ENCODE data around the gene SOX21.

DNA sequence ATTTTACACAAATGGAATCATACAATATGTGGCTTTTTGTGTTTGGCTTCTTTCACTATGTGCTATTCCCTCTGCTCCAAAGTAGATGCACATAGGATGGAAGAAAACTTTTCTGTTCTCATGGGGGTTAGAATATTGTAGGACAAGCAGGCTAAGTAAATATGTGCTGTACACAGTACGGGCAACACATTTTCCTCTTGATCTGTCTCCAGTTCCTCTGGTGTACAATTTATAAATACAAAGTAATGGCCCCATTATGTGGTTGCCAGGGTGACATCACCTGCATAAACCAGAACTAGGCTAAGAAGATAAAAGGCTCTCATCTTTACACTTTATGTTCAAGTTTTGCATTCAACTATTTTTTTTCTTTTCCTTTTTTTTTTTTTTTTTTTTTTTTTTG, 41.0 kb upstream of the SOX21 start:
- TF ChIP-seq, protein P1, sequence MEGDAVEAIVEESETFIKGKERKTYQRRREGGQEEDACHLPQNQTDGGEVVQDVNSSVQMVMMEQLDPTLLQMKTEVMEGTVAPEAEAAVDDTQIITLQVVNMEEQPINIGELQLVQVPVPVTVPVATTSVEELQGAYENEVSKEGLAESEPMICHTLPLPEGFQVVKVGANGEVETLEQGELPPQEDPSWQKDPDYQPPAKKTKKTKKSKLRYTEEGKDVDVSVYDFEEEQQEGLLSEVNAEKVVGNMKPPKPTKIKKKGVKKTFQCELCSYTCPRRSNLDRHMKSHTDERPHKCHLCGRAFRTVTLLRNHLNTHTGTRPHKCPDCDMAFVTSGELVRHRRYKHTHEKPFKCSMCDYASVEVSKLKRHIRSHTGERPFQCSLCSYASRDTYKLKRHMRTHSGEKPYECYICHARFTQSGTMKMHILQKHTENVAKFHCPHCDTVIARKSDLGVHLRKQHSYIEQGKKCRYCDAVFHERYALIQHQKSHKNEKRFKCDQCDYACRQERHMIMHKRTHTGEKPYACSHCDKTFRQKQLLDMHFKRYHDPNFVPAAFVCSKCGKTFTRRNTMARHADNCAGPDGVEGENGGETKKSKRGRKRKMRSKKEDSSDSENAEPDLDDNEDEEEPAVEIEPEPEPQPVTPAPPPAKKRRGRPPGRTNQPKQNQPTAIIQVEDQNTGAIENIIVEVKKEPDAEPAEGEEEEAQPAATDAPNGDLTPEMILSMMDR (conservative IDR thresholded peaks at IDR 0.05), result no peak
- no peak for TF ChIP-seq ZFX (IDR thresholded peaks at IDR 0.05)

Measured in C4-2B (cell line).